Fibroblast of the aortic adventitia (primary cell): ENCODE data around the gene LHPP. TPM values are rescaled to one million over a fixed set of nuclear protein-coding genes. Genes with fewer than 3 reads are reported as not detected.

Experiments used
- DNase-seq: peaks from one replicate; pipeline ENCODE4 v3.0.0-alpha.2; 2010; ENCODE audit warnings: low read depth
- H3K4me3 ChIP-seq: 2 replicates; pipeline ENCODE4 v1.5.1; 2011; ENCODE audit warnings: low read depth, mild to moderate bottlenecking, control low read depth, low read length, moderate library complexity
- CTCF ChIP-seq: IDR thresholded peaks from 2 replicates; pipeline ENCODE4 v1.5.1; 2011; ENCODE audit warnings: mild to moderate bottlenecking, low read length, control low read depth, inconsistent platforms; ENCODE audit not compliant: insufficient read depth
- total RNA-seq: library from RNA; depleted of rRNA; stranded (reverse); fragments of >200 nt; gene quantifications from 2 replicates; pipeline ENCODE4 v1.2.3, GENCODE V29; 2012; ENCODE audit warnings: low replicate concordance

LHPP gene
- total RNA-seq, 1 donor = 12.5 TPM

- no peak overlapping the region for H3K4me3 ChIP-seq
- DNase-seq = no peak
- TF ChIP-seq CTCF = no peak
These were observed 25.0 kb downstream of the LHPP start for GRCh38 chr10:124486635-124487034.

- TF ChIP-seq CTCF = no peak
- H3K4me3 ChIP-seq = no peak overlapping the region
These were observed 29.5 kb downstream of the LHPP start for GRCh38 chr10:124491105-124491504.

GRCh38 chr10:124492266-124492665 lies 30.6 kb downstream of the LHPP start:
- no peak for DNase-seq
- TF ChIP-seq CTCF = no peak
- H3K4me3 ChIP-seq = no peak overlapping the region

More at GRCh38 chr10:124491105-124491504, 29.5 kb downstream of the LHPP start:
- no peak for DNase-seq

GRCh38 chr10:124493214-124493882 lies 31.7 kb downstream of the LHPP start:
- H3K4me3 ChIP-seq = no peak overlapping the region
- DNase-seq = no peak
- no peak for TF ChIP-seq CTCF

- TF ChIP-seq CTCF = no peak
- no peak for DNase-seq
- no peak overlapping the region for H3K4me3 ChIP-seq
These were observed 32.6 kb downstream of the LHPP start for GRCh38 chr10:124494046-124494807.

- H3K4me3 ChIP-seq = no peak overlapping the region
- no peak for TF ChIP-seq CTCF
- no peak for DNase-seq
These were observed 33.5 kb downstream of the LHPP start for GRCh38 chr10:124495162-124495561.
